Kidney (tissue), 14 donors: ENCODE measurements around the gene VKORC1. TPM values are rescaled to one million over a fixed set of nuclear protein-coding genes. Genes with fewer than 3 reads are reported as not detected.

Experiments
- DNase-seq, 5 donors: peaks; one replicate each; pipeline ENCODE4 v3.0.0-alpha.2; 2013 to 2020
- FAIRE-seq: peaks from 2 replicates; lab custom pipeline; 2012; peaks lifted over from hg19 to GRCh38; lab: Jason Lieb, UNC
- H3K27ac ChIP-seq, 2 donors: one replicate each; pipeline ENCODE4 v1.7.0; 2013; ENCODE audit warnings: low read depth in 2 of 2, low read length in 2 of 2, inconsistent platforms in 1 of 2
- H3K27me3 ChIP-seq: one replicate; pipeline ENCODE4 v1.7.1; 2013; ENCODE audit warnings: low read length, inconsistent platforms; ENCODE audit not compliant: control insufficient read depth, insufficient read depth
- H3K36me3 ChIP-seq, 3 donors: one replicate each; pipeline versions ENCODE4 v1.7.0 to v1.7.1; 2013; ENCODE audit warnings: low read length in 3 of 3, control low read depth in 1 of 3, inconsistent platforms in 1 of 3; ENCODE audit not compliant: insufficient read depth in 3 of 3, control insufficient read depth in 2 of 3
- H3K4me1 ChIP-seq, 3 donors: one replicate each; pipeline versions ENCODE4 v1.7.0 to v1.7.1; 2013; ENCODE audit warnings: low read length in 3 of 3, inconsistent platforms in 1 of 3, low read depth in 1 of 3; ENCODE audit not compliant: control insufficient read depth in 2 of 3, insufficient read depth in 2 of 3
- H3K4me3 ChIP-seq, 3 donors: one replicate each; pipeline versions ENCODE4 v1.7.0 to v1.8.1; 2013; ENCODE audit warnings: low read length in 3 of 3, control low read depth in 1 of 3, inconsistent platforms in 1 of 3
- H3K9ac ChIP-seq, 3 donors: one replicate each; pipeline versions ENCODE4 v1.7.0 to v1.7.1; 2013; ENCODE audit warnings: low read length in 3 of 3, control low read depth in 1 of 3, inconsistent platforms in 1 of 3
- H3K9me3 ChIP-seq, 3 donors: one replicate each; pipeline versions ENCODE4 v1.7.0 to v1.7.1; 2013; ENCODE audit warnings: low read length in 3 of 3, control low read depth in 1 of 3, inconsistent platforms in 1 of 3; ENCODE audit not compliant: control insufficient read depth in 2 of 3, insufficient read depth in 1 of 3
- CTCF ChIP-seq: IDR thresholded peaks from 3 replicates; pipeline ENCODE4 v1.5.1; 2012; ENCODE audit warnings: mild to moderate bottlenecking, moderate library complexity, borderline replicate concordance; ENCODE audit not compliant: insufficient read depth; ENCODE audit errors: extremely low read depth
- intact Hi-C: fragments of 100-400 bp; cut with DNase I; formaldehyde crosslinking; loops from one replicate; pipeline ENCODE4 v1.11.1; 2022
- polyA plus RNA-seq: library from polyadenylated mRNA; stranded (reverse); fragments of 350-450 nt; fragmentation: Illumina TruSeq; extraction: RNeasy Lipid Tissue Mini Kit (QIAGEN cat#74804); gene quantifications from one replicate; pipeline ENCODE4 v1.2.3, GENCODE V29; 2014; ENCODE audit warnings: low read depth, low replicate concordance; ENCODE audit not compliant: insufficient read depth
- total RNA-seq: library from RNA; stranded (reverse); fragmentation: NEBNext Ultra II Directional; extraction: Animal tissue kit (Norgen Biotek cat#: 25700); gene quantifications from one replicate; pipeline ENCODE4 v1.2.1, GENCODE V29; 2021
- donor health status: control.
- donor health status: control.
- donor health status: control.
- donor health status: control.
- donor health status: control.
- donor health status: DM: yes; HTN: yes; CAD: no.
- donor health status: Normal renal cell carcinoma (clear cell type).

VKORC1 gene
- total and polyA plus RNA-seq, 2 donors from 2014 or later, result 84.7 to 209 TPM

GRCh38 chr16:31084584-31085302, 9.9 kb downstream of the VKORC1 start:
- intact Hi-C loops, result no loop called here
- Histone ChIP-seq H3K4me1 (no peaks in the 10 kb centered on the region), H3K9me3 (no peaks in the 10 kb centered on the region), H3K27me3 (no peaks in the 10 kb centered on the region), H3K27ac (no peak overlapping the region), H3K4me3 (no peak overlapping the region), H3K36me3 (peaks cover 0 to 4% (median 3%) of the 10 kb centered on the region in 3 donors), H3K9ac (no peak overlapping the region)
- no peak for DNase-seq
- TF ChIP-seq CTCF, result no peak
- FAIRE-seq, result no peak

GRCh38 chr16:31083981-31084380, 10.6 kb downstream of the VKORC1 start:
- Histone ChIP-seq H3K9ac (no peak overlapping the region), H3K4me1 (no peaks in the 10 kb centered on the region), H3K9me3 (no peaks in the 10 kb centered on the region), H3K4me3 (no peak overlapping the region), H3K27me3 (no peaks in the 10 kb centered on the region), H3K36me3 (peaks cover 4 to 7% (median 7%) of the 10 kb centered on the region in 3 donors), H3K27ac (no peak overlapping the region)
- DNase-seq (no peak), FAIRE-seq (no peak)
- TF ChIP-seq CTCF, result no peak
- intact Hi-C loops, result no loop called here

- H3K36me3 ChIP-seq, result peaks cover 4 to 11% (median 11%) of the 10 kb centered on the region in 3 donors
- intact Hi-C loops, result no loop called here
- H3K27ac ChIP-seq, result no peak overlapping the region
These were observed 11.0 kb downstream of the VKORC1 start for GRCh38 chr16:31083556-31083955.

More at GRCh38 chr16:31083556-31083955, 11.0 kb downstream of the VKORC1 start:
- FAIRE-seq (no peak), DNase-seq (no peak)
- Histone ChIP-seq H3K9me3 (no peaks in the 10 kb centered on the region), H3K4me3 (no peak overlapping the region), H3K9ac (no peak overlapping the region), H3K27me3 (no peaks in the 10 kb centered on the region), H3K4me1 (no peaks in the 10 kb centered on the region)
- TF ChIP-seq CTCF, result no peak
